ENCODE data around the gene FXN.

Gene FXN

DNA sequence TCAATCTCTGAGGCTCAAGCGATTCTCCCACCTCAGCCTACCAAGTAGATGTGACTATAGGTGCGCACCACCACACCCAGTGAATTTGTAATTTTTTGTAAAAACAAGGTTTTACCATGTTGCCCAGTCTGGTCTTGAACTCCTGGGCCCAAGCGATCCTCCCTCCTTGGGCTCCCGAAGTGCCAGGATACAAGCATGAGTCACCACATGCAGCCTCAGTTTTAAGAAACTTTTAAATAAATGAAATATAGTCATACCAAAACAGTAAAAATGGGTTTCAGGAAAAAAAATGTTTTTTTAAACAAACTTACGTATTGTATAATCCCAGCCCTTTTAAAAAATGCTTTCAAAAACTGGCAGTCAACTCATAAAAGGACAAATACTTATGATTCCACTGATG, 26.6 kb downstream of the FXN start:
- Histone ChIP-seq H3K4me2 (ENCODE audit: low read length) (no peak overlapping the region), H3K36me3 (ENCODE audit: insufficient read depth, low read length) (peaks cover 51% of the 10 kb centered on the region; the same call in 1 of the 2 replicates), H3F3A (ENCODE audit: insufficient read depth, low read length) (no peaks in the 10 kb centered on the region), H4K20me1 (ENCODE audit: insufficient read depth, low read length) (no peaks in the 10 kb centered on the region), H3K79me2 (ENCODE audit: insufficient read depth, low read length) (no peaks in the 10 kb centered on the region), H3K9ac (ENCODE audit: low read length) (no peak overlapping the region), H3K4me1 (ENCODE audit: insufficient read depth, low read length, severe bottlenecking) (peaks cover 4% of the 10 kb centered on the region), H3K9me3 (ENCODE audit: low read length) (no peaks in the 10 kb centered on the region), H3K4me3 (ENCODE audit: low read depth, low read length, poor library complexity, severe bottlenecking) (no peak overlapping the region), H2AFZ (ENCODE audit: low read length) (no peak overlapping the region), H3K27me3 (ENCODE audit: insufficient read depth, low read length) (no peaks in the 10 kb centered on the region), H3K27ac (ENCODE audit: low read depth, low read length, poor library complexity, severe bottlenecking) (no peak overlapping the region), H3K9me2 (ENCODE audit: low read depth, low read length) (no peaks in the 10 kb centered on the region)
- no peak for TF ChIP-seq EZH2 (IDR thresholded peaks at IDR 0.05; ENCODE audit: borderline replicate concordance, low read length)
- TF ChIP-seq, protein P1, sequence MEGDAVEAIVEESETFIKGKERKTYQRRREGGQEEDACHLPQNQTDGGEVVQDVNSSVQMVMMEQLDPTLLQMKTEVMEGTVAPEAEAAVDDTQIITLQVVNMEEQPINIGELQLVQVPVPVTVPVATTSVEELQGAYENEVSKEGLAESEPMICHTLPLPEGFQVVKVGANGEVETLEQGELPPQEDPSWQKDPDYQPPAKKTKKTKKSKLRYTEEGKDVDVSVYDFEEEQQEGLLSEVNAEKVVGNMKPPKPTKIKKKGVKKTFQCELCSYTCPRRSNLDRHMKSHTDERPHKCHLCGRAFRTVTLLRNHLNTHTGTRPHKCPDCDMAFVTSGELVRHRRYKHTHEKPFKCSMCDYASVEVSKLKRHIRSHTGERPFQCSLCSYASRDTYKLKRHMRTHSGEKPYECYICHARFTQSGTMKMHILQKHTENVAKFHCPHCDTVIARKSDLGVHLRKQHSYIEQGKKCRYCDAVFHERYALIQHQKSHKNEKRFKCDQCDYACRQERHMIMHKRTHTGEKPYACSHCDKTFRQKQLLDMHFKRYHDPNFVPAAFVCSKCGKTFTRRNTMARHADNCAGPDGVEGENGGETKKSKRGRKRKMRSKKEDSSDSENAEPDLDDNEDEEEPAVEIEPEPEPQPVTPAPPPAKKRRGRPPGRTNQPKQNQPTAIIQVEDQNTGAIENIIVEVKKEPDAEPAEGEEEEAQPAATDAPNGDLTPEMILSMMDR (IDR thresholded peaks at IDR 0.05; ENCODE audit: low read length), result no peak

DNA sequence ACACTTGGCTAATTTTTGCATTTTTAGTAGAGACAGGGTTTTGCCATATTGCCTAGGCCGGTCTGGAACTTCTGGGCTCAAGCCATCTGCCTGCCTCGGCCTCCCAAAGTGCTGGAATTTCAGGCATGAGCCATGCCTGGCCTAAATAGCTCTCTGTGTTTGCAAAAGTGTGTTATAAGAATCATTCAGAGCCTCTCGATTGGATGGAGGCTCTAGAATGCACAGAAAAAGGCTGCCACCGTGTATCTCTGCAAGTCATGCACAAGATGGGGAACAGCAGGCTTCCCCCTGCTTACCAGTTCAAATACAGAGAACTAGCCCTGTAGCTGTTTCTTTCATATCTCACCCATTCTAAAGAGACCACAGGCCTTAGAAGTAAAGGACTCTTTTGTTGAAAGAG, 28.3 kb downstream of the FXN start:
- Histone ChIP-seq H3K4me3 (ENCODE audit: low read depth, low read length, poor library complexity, severe bottlenecking) (no peak overlapping the region), H3K36me3 (ENCODE audit: insufficient read depth, low read length) (peaks cover 55% of the 10 kb centered on the region; the same call in 1 of the 2 replicates), H3K4me2 (ENCODE audit: low read length) (no peak overlapping the region), H3K9me3 (ENCODE audit: low read length) (no peaks in the 10 kb centered on the region), H2AFZ (ENCODE audit: low read length) (no peak overlapping the region), H3K79me2 (ENCODE audit: insufficient read depth, low read length) (no peaks in the 10 kb centered on the region), H3K27me3 (ENCODE audit: insufficient read depth, low read length) (no peaks in the 10 kb centered on the region), H3K4me1 (ENCODE audit: insufficient read depth, low read length, severe bottlenecking) (peaks cover 4% of the 10 kb centered on the region), H3F3A (ENCODE audit: insufficient read depth, low read length) (no peaks in the 10 kb centered on the region), H3K9me2 (ENCODE audit: low read depth, low read length) (no peaks in the 10 kb centered on the region), H4K20me1 (ENCODE audit: insufficient read depth, low read length) (no peaks in the 10 kb centered on the region), H3K9ac (ENCODE audit: low read length) (no peak overlapping the region), H3K27ac (ENCODE audit: low read depth, low read length, poor library complexity, severe bottlenecking) (no peak overlapping the region)
- TF ChIP-seq EZH2 (IDR thresholded peaks at IDR 0.05; ENCODE audit: borderline replicate concordance, low read length), result no peak
- TF ChIP-seq, protein P1 (IDR thresholded peaks at IDR 0.05; ENCODE audit: low read length), result no peak

DNA sequence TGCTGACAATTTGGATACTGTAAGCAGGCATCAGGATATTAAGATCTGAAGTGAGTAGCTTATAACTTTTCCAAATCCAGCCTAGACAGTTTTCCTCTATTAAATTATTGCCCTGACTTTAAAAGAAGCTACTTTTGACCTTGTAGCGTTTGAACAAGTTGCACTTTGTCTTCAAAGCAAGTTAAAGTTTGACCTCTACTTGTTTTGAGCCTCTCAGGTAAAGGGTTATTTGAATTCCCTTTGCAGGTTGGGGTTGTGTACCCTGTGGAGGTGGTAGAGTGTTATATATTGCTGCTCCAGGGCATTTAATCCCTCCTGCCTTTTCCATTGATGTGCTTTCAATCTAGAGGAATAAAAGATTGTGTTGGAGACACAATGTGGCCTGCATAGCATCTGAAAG, 30.1 kb downstream of the FXN start:
- peaks cover 58% of the 10 kb centered on the region; the same call in 1 of the 2 replicates for H3K36me3 ChIP-seq (ENCODE audit: insufficient read depth, low read length)
- H3K27me3 ChIP-seq (ENCODE audit: insufficient read depth, low read length), result no peaks in the 10 kb centered on the region
- no peaks in the 10 kb centered on the region for H4K20me1 ChIP-seq (ENCODE audit: insufficient read depth, low read length)
- H3K9me3 ChIP-seq (ENCODE audit: low read length), result no peaks in the 10 kb centered on the region
- H3K4me2 ChIP-seq (ENCODE audit: low read length), result no peak overlapping the region
- no peak for TF ChIP-seq EZH2 (IDR thresholded peaks at IDR 0.05; ENCODE audit: borderline replicate concordance, low read length)
- TF ChIP-seq, protein P1 (IDR thresholded peaks at IDR 0.05; ENCODE audit: low read length), result no peak
- no peak overlapping the region for H2AFZ ChIP-seq (ENCODE audit: low read length)
- peaks cover 4% of the 10 kb centered on the region for H3K4me1 ChIP-seq (ENCODE audit: insufficient read depth, low read length, severe bottlenecking)
- no peak overlapping the region for H3K4me3 ChIP-seq (ENCODE audit: low read depth, low read length, poor library complexity, severe bottlenecking)
- H3K79me2 ChIP-seq (ENCODE audit: insufficient read depth, low read length), result no peaks in the 10 kb centered on the region
- H3K9ac ChIP-seq (ENCODE audit: low read length), result no peak overlapping the region
- no peaks in the 10 kb centered on the region for H3K9me2 ChIP-seq (ENCODE audit: low read depth, low read length)
- no peaks in the 10 kb centered on the region for H3F3A ChIP-seq (ENCODE audit: insufficient read depth, low read length)
- no peak overlapping the region for H3K27ac ChIP-seq (ENCODE audit: low read depth, low read length, poor library complexity, severe bottlenecking)
